Retinal pigment epithelial cell (primary cell): ENCODE measurements around the gene ATP6V1C2.
A peak's percentile ranks its signal among the peaks of the same experiment; 100 is the strongest.

Source experiments
- DNase-seq: peaks from one replicate; pipeline ENCODE4 v3.0.0-alpha.2; 2010; ENCODE audit warnings: low read depth
- H3K4me3 ChIP-seq: 2 replicates; pipeline ENCODE4 v1.5.1; 2011; ENCODE audit warnings: mild to moderate bottlenecking, low read length, control low read depth, moderate library complexity
- TF ChIP-seq, protein P1 (sequence below): conservative IDR thresholded peaks from 2 replicates; pipeline ENCODE4 v1.5.1; 2011; ENCODE audit warnings: low read depth, low read length, control low read depth, inconsistent platforms

Gene ATP6V1C2

DNA sequence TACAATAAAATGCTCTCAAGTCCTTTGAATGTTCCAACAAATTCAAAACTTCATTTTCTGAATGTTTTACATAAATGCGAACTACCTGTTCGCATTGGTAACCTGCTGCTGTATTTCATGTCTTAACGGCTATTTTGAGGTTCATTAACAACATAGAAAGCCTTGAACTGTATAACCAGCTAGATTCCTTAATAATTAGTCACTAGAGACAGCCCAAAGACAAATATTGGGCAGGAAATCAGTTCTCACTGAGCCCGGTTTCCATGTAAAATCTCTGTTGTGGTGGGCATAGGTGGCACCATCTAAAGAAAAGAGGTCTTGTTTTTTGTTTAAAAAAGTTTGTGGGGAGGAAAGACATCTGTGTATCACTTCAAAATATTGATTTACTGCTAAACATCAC is 62.0 kb downstream of the ATP6V1C2 start:
- no peak overlapping the region for H3K4me3 ChIP-seq
- TF ChIP-seq, protein P1, sequence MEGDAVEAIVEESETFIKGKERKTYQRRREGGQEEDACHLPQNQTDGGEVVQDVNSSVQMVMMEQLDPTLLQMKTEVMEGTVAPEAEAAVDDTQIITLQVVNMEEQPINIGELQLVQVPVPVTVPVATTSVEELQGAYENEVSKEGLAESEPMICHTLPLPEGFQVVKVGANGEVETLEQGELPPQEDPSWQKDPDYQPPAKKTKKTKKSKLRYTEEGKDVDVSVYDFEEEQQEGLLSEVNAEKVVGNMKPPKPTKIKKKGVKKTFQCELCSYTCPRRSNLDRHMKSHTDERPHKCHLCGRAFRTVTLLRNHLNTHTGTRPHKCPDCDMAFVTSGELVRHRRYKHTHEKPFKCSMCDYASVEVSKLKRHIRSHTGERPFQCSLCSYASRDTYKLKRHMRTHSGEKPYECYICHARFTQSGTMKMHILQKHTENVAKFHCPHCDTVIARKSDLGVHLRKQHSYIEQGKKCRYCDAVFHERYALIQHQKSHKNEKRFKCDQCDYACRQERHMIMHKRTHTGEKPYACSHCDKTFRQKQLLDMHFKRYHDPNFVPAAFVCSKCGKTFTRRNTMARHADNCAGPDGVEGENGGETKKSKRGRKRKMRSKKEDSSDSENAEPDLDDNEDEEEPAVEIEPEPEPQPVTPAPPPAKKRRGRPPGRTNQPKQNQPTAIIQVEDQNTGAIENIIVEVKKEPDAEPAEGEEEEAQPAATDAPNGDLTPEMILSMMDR = no peak
- DNase-seq = no peak

DNA sequence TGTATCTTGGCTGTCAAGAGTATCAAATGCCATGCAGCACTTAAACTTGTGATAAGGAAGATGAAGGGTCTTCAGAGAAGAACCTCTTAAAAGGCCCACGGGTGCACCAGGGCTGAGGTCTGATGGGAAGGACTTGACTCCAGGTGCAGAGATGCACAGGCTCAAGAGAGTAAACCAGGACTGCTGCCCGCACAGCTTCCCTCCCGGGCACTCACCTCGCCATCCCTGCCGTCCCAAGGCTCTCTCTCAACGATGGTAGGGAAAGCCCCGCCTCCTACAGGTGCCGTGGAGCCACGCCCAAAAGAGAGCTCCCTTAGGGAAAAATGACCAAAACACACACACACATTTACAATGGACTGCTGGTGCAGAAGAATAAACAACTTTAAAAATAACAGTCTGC is 63.3 kb downstream of the ATP6V1C2 start:
- DNase-seq = no peak
- TF ChIP-seq, protein P1 = no peak
- H3K4me3 ChIP-seq = no peak overlapping the region

DNA sequence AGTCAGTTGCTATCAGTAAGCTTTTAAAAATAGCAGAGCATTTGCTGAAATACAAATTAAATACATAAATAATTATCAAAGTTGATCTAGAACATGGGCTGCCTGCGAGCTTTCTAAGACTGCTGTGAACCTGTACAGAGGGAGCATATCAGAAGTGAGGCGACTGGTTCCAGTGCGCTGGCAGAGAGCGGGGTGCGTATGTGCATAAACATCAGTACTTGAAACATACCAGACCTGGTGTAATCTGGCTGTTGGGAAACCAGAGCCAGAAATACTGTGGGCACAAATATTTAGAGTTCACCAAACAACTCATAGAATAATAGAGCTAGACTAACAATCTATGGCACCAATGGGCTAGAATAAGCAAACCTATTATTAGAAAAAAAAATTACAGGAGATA is 63.8 kb downstream of the ATP6V1C2 start:
- no peak for DNase-seq
- TF ChIP-seq, protein P1 = no peak

DNA sequence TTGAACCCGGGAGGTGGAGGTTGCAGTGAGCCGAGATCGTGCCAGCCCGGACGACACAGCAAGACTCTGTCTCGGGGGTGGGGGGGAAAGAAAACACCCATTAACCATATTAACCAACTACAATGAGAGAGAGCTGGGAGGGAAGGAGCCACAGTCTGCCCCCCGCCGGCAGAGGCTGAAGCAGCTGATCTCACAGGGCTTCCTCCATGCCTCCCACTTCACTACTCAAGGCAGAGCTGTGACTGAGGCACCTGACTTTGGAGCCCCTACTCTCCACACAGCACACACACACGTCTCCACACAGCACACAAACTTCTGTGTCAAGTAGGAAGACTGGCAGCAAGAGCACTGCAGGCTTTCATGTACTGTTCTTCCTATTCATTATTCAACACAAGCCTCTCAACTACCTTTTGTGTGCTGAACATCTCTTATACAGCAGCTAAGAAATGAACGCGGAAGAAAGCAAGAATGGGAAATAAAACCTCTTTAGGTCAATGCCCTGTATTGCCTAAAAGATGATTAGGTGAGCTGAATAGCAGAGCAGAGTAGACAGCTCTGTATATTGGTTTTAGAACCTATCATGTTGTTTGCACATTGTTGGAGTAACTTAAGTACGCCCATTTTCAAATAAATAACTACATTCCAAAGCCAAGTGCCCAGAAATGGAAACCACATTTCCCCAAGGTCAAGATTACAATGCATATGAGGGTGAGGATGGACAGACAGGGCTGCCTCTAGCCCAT is 65.0 kb downstream of the ATP6V1C2 start:
- no peak overlapping the region for H3K4me3 ChIP-seq
- DNase-seq = no peak
- TF ChIP-seq, protein P1 = peak; percentile 3

More for the DNA sequence above, 63.8 kb downstream of the ATP6V1C2 start:
- H3K4me3 ChIP-seq = no peak overlapping the region

DNA sequence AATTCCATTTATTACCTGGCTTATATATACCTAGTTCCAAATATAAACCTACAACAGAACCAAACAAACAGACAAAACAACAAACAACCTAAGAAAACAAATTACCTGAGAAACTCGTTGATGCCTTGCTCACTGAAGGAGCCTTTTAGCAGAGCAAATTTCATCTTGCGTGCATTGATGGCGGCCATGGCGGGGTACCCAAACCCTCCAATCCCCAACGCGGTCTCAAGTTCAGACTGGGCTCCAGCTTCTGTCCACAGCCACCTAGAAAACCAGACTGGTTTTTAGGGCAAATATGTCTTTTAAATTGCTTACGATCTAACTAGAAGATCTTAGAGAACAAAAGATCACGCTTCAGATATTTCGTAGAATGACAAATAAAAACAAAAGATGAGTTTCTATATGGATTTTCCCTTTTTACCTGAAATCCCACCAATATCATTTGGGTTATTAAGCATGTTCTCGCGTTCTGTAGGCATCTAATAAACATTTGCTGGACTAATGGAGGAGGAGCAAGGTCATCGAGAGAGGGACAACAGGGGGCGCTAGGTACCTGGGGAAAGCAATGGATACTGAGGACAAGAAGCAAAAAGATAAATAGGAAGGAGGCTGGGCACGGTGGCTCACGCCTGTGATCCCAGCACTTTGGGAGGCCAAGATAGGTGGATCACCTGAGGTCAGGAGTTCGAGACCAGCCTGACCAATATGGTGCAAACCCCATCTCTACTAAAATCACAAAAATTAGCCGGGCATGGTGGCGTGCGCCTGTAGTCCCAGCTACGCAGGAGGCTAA is 65.9 kb downstream of the ATP6V1C2 start:
- no peak for DNase-seq
- TF ChIP-seq, protein P1 = peak; percentile 47
- H3K4me3 ChIP-seq = no peak overlapping the region

DNA sequence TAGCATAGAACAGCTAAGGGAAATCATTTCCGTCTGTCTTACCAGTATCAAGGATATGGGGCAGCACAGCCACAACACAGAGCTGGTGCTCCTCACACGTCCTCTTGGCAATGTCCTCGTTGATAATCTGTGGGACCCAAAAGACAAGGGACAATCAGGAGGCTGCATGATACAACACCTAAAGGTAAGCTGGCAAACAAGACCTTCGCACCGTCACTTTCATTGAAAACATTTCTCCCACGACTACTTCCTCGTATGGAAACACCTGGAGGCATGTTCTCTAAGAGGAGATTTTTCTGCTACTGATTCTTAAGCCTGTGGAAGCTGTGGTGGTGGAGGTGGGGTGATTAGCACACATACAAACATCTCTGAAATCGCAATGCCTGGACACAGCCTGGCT is 67.4 kb downstream of the ATP6V1C2 start:
- H3K4me3 ChIP-seq = no peak overlapping the region
- DNase-seq = no peak
- TF ChIP-seq, protein P1 = no peak
